Measurements from ENCODE around the gene GPR39.

GPR39 gene

GRCh38 chr2:132678483-132678882, 261.9 kb downstream of the GPR39 start:
- DNase-seq = no peak

- no peak for DNase-seq
Observed at GRCh38 chr2:132680544-132680943, 263.9 kb downstream of the GPR39 start.

- no peak for DNase-seq
Observed at GRCh38 chr2:132681766-132682165, 265.2 kb downstream of the GPR39 start.

GRCh38 chr2:132690664-132691303, 274.2 kb downstream of the GPR39 start:
- no peak for DNase-seq

- DNase-seq = no peak
Observed at GRCh38 chr2:132691556-132691955, 275.0 kb downstream of the GPR39 start.

GRCh38 chr2:132692816-132693215, 276.2 kb downstream of the GPR39 start:
- no peak for DNase-seq
